Activated B cell treated with CpG ODN at 0.5 μM for 24 hours (primary cell): ENCODE results near the gene NKD2. TPM values are rescaled to one million over a fixed set of nuclear protein-coding genes. Genes with fewer than 3 reads are reported as not detected.

Experiments
- ATAC-seq: fragments of 200-7000 bp; cut with Tn5 transposase; one replicate; pipeline ENCODE4 v1.10.0; 2021; ENCODE audit warnings: low read depth, mild to moderate bottlenecking, moderate library complexity
- CTCF ChIA-PET: fragments of 350-600 bp; sonication (Branson Sonifier 250); formaldehyde crosslinking; loops from one replicate; lab custom pipeline; 2021; ENCODE audit warnings: antibody characterized with exemption; lab: Charles Lee
- POLR2A ChIA-PET: fragments of 350-600 bp; sonication (Branson Sonifier 250); formaldehyde crosslinking; loops from one replicate; lab custom pipeline; 2021; ENCODE audit warnings: antibody characterized with exemption; lab: Charles Lee
- DNase-seq: peaks from one replicate; pipeline ENCODE4 v3.0.0; 2022
- H3K27ac Mint-ChIP-seq: one replicate; pipeline ENCODE4 v1.8.0; 2020; ENCODE audit warnings: mixed read lengths
- H3K27me3 Mint-ChIP-seq: one replicate; pipeline ENCODE4 v1.8.0; 2021; ENCODE audit warnings: mixed read lengths
- H3K36me3 Mint-ChIP-seq: one replicate; pipeline ENCODE4 v1.8.0; 2021; ENCODE audit warnings: low read depth, mixed read lengths
- H3K4me1 Mint-ChIP-seq: one replicate; pipeline ENCODE4 v1.8.0; 2021; ENCODE audit warnings: mixed read lengths
- H3K4me3 Mint-ChIP-seq: one replicate; pipeline ENCODE4 v1.8.0; 2020; ENCODE audit warnings: mild to moderate bottlenecking, mixed read lengths
- H3K9me3 Mint-ChIP-seq: one replicate; pipeline ENCODE4 v1.8.0; 2020; ENCODE audit warnings: mixed read lengths
- intact Hi-C: fragments of 100-400 bp; cut with micrococcal nuclease; formaldehyde crosslinking; loops from one replicate; pipeline ENCODE4 v1.15.1; 2024
- total RNA-seq: library from RNA; stranded (reverse); gene quantifications from 2 replicates; pipeline ENCODE4 v1.2.3, GENCODE V29; 2022
- TF ChIP-seq, protein P1 (sequence below): fragments of 200-600 bp; IDR thresholded peaks from one replicate; pipeline ENCODE4 v1.8.0; 2022; ENCODE audit warnings: antibody characterized with exemption, mild to moderate bottlenecking

NKD2 gene
- total RNA-seq, 1 donor from 2014 or later, result 0.16 TPM

DNA sequence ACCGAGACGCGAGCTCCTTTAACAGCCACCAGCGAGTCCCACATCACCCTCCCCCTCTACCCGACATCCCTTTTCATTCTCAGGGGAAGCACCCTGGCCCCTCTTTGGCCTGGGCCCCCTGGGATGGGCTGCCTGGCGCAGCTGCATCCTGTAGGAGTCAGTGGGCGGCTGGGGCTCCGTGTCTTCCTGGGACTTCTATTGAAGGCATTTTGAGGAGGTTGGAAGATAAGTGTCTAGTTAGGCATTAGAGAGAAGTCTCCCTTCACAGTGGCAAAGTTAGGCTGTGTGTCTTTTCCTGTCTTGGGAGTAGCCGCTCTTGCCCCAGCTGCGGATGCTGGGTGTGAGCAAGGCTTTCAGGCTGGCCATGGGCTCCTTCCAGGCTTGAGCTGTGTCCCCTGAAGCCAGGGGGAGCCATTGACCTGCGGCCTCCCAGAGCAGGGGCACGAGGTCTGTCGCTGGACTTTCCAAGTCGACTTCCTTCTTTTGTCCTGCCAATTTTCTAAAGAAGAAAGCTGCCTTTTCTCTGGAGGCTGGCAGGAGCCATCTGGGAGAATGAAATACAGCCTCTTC is 18.6 kb upstream of the NKD2 start:
- no peaks in the 10 kb centered on the region for H3K36me3 Mint-ChIP-seq
- intact Hi-C loops, result no loop called here
- no peak overlapping the region for H3K27ac Mint-ChIP-seq
- no peak overlapping the region for H3K4me3 Mint-ChIP-seq
- peaks cover 39% of the 10 kb centered on the region for H3K27me3 Mint-ChIP-seq
- no peak for ATAC-seq
- CTCF ChIA-PET, result interaction anchor here (1.0 kb wide), 2 partner anchors 150 to 177 kb away, joined by 4 to 5 read pairs; no protein-coding TSS in a partner anchor
- DNase-seq, result no peak
- TF ChIP-seq, protein P1, sequence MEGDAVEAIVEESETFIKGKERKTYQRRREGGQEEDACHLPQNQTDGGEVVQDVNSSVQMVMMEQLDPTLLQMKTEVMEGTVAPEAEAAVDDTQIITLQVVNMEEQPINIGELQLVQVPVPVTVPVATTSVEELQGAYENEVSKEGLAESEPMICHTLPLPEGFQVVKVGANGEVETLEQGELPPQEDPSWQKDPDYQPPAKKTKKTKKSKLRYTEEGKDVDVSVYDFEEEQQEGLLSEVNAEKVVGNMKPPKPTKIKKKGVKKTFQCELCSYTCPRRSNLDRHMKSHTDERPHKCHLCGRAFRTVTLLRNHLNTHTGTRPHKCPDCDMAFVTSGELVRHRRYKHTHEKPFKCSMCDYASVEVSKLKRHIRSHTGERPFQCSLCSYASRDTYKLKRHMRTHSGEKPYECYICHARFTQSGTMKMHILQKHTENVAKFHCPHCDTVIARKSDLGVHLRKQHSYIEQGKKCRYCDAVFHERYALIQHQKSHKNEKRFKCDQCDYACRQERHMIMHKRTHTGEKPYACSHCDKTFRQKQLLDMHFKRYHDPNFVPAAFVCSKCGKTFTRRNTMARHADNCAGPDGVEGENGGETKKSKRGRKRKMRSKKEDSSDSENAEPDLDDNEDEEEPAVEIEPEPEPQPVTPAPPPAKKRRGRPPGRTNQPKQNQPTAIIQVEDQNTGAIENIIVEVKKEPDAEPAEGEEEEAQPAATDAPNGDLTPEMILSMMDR, result no peak
- peaks cover 14% of the 10 kb centered on the region for H3K4me1 Mint-ChIP-seq
- POLR2A ChIA-PET, result no interaction called here
- peaks cover 10% of the 10 kb centered on the region for H3K9me3 Mint-ChIP-seq

DNA sequence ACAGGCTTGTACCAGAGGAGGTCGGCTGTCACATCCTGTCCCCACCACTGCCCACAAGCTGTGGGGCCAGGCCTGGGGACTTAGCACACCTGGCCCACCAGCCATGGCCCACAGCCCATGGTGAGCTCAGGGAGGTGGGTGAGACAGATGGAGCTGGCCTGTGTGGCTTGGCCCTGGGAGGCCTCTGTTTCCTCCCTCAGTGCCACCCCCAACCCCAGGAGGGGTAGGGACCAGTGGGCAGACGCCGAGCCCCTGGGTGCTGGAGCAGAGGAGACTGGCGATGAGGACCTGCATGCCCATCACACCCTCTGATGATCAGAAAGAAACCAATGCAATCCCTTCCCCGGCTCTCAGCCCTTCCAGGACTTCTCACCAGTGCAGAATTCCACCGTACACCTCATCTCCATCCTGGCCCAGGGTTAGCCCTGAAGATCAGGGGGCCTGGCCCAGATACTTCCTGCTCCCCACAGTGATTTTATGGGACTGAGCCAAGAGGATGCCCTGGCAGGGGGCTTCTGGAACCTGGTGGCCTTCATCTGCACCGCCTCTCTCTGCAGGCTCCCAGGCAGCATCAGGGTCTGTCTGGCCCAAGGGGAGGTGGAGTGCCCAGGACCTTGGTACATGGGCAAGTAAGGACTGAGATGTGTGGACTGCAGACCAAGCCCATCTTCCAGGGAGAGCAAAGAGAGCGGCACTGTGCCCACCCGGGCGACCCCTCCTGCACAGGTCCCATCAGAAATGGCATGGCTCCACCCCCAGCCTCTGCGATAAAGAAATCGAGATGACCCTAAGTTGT is 16.9 kb upstream of the NKD2 start:
- ATAC-seq (no peak), DNase-seq (no peak)
- intact Hi-C loops, result no loop called here
- H3K36me3 Mint-ChIP-seq, result no peaks in the 10 kb centered on the region
- ChIA-PET CTCF (no interaction called here), POLR2A (no interaction called here)
- TF ChIP-seq, protein P1, result no peak
- H3K4me1 Mint-ChIP-seq, result peaks cover 14% of the 10 kb centered on the region
- no peak overlapping the region for H3K4me3 Mint-ChIP-seq
- H3K27ac Mint-ChIP-seq, result no peak overlapping the region
- H3K27me3 Mint-ChIP-seq, result peaks cover 35% of the 10 kb centered on the region
- peaks cover 10% of the 10 kb centered on the region for H3K9me3 Mint-ChIP-seq

DNA sequence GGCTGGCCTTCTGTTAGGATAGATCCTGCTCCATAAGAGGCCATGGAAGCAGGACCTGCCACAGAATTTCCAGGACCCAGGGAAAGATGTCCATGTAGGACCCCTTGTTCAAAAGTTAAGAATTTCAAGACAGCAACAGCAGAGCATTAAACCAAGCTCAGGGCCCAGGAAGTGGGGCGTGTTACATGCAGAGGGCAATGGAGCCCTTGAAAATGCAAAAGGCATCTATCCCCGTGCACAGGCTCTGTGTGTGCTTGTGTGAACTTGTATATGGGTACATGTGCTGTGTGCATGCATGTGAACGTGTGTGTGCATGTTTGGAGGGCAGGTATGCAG is 14.4 kb upstream of the NKD2 start:
- Mint-ChIP-seq H3K36me3 (no peaks in the 10 kb centered on the region), H3K27me3 (peaks cover 25% of the 10 kb centered on the region), H3K27ac (no peak overlapping the region), H3K4me3 (no peak overlapping the region), H3K4me1 (peaks cover 14% of the 10 kb centered on the region), H3K9me3 (peaks cover 2% of the 10 kb centered on the region)
- no peak for ATAC-seq
- ChIA-PET POLR2A (no interaction called here), CTCF (no interaction called here)
- DNase-seq, result no peak
- intact Hi-C loops, result no loop called here
- TF ChIP-seq, protein P1, result no peak

DNA sequence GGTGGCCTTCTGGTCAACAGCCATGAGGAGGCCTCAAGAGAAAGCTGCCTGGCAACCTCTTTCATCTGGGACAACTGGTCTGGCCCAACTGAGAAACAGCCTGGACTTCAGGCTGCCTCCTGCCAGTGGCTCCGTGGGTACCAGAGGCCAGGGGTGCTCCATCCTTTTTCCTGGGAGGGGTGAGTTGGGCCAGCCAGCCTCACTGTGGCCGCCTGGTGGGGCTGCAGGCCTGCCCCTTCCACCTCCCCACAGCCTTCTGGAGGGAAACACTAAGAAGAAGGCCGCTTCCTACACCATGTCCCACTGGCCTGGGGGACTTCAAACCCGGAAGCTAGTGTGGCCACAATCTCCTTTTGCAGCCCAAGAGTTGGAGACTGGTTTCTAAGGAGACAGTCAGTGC is 13.8 kb upstream of the NKD2 start:
- Mint-ChIP-seq H3K9me3 (peaks cover 2% of the 10 kb centered on the region), H3K4me1 (peaks cover 12% of the 10 kb centered on the region), H3K27me3 (peaks cover 24% of the 10 kb centered on the region), H3K27ac (no peak overlapping the region), H3K36me3 (no peaks in the 10 kb centered on the region), H3K4me3 (no peak overlapping the region)
- CTCF ChIA-PET, result no interaction called here
- TF ChIP-seq, protein P1, result no peak
- POLR2A ChIA-PET, result no interaction called here
- ATAC-seq (no peak), DNase-seq (no peak)
- intact Hi-C loops, result no loop called here

DNA sequence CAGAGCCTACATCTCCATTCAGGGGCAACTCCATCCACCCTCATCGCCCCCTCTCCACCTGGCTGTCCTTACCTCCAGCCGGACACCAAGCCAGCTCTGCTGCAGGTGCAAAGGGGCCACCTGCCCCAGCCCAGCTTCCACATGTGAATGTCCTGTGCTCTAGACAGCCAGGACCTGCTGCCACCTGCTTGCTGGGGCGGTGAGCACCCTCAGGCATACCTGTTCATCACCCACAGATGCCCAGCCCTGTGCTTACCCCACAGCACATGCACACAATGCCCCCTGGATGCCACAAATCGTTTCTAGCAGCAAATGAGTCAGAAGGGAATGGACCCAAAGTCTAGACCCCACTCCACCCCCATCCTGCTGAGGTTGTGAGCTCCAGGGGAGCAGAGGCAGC is 13.3 kb upstream of the NKD2 start:
- H3K27ac Mint-ChIP-seq, result no peak overlapping the region
- intact Hi-C loops, result no loop called here
- DNase-seq, result no peak

More for the DNA sequence above, 13.3 kb upstream of the NKD2 start:
- H3K27me3 Mint-ChIP-seq, result peaks cover 21% of the 10 kb centered on the region
- ChIA-PET CTCF (no interaction called here), POLR2A (no interaction called here)
- H3K4me3 Mint-ChIP-seq, result no peak overlapping the region
- ATAC-seq, result no peak
- H3K9me3 Mint-ChIP-seq, result peaks cover 2% of the 10 kb centered on the region
- no peaks in the 10 kb centered on the region for H3K36me3 Mint-ChIP-seq
- peaks cover 7% of the 10 kb centered on the region for H3K4me1 Mint-ChIP-seq
- TF ChIP-seq, protein P1, result no peak
